Esophagus squamous epithelium (tissue), 5 donors: Measurements from ENCODE around the gene CREBBP. TPM values are rescaled to one million over a fixed set of nuclear protein-coding genes. Genes with fewer than 3 reads are reported as not detected.
A peak's percentile ranks its signal among the peaks of the same experiment; 100 is the strongest.

Experiments used
- DNase-seq: peaks from one replicate; lab custom pipeline; 2025; lab: John Stamatoyannopoulos, UW
- H3K27ac ChIP-seq, 4 donors: fragments of 200-600 bp; sonication (generic); one replicate each; pipeline ENCODE4 v1.5.1; 2016 to 2019; ENCODE audit warnings: mild to moderate bottlenecking in 1 of 4
- H3K27me3 ChIP-seq, 4 donors: fragments of 200-600 bp; sonication (generic); 1 replicate in 3 of 4; 2 replicates in 1 of 4; pipeline versions ENCODE4 v1.5.1 to v1.6.0; 2017 to 2021; ENCODE audit warnings: antibody characterized with exemption in 1 of 4
- H3K36me3 ChIP-seq, 3 donors: fragments of 200-600 bp; sonication (generic); one replicate each; pipeline ENCODE4 v1.5.1; 2016 to 2019
- H3K4me1 ChIP-seq, 3 donors: fragments of 200-600 bp; sonication (generic); one replicate each; pipeline ENCODE4 v1.5.1; 2017 to 2019
- H3K4me3 ChIP-seq, 4 donors: fragments of 200-600 bp; sonication (generic); 1 replicate in 3 of 4; 2 replicates in 1 of 4; pipeline ENCODE4 v1.5.1; 2016 to 2019; ENCODE audit warnings: mild to moderate bottlenecking in 2 of 4, moderate library complexity in 1 of 4
- H3K9me3 ChIP-seq, 3 donors: fragments of 200-600 bp; sonication (generic); one replicate each; pipeline ENCODE4 v1.5.1; 2016 to 2019
- POLR2A ChIP-seq, 4 donors: fragments of 450-650 bp; IDR thresholded peaks; one replicate each; pipeline ENCODE4 v1.6.1; 2017; ENCODE audit warnings: antibody characterized with exemption in 4 of 4, mild to moderate bottlenecking in 4 of 4, moderate library complexity in 3 of 4
- WGBS, 2 donors: methylation state at CpG; one replicate each; pipeline ENCODE4 v1.1.5; 2018; 5-methylcytosine and 5-hydroxymethylcytosine counted together
- intact Hi-C: fragments of 100-400 bp; cut with DNase I; formaldehyde crosslinking; loops from one replicate; pipeline ENCODE4 v1.15.0; 2022
- total RNA-seq, 4 donors: library from RNA; depleted of rRNA; stranded (reverse); fragments of >200 nt; gene quantifications; one replicate each; pipeline ENCODE4 v1.1.0, GENCODE V29; 2016
- TF ChIP-seq, protein P1 (sequence below), 6 experiments: fragments of 450-650 bp in 4 of 6; fragments of 200-600 bp in 2 of 6; sonication (generic) in 2 of 6; IDR thresholded peaks; one replicate each; pipeline ENCODE4 v1.5.1; 2016 to 2019; ENCODE audit warnings: antibody characterized with exemption in 6 of 6, mild to moderate bottlenecking in 4 of 6, moderate library complexity in 4 of 6
- donor health status: DM: yes; HTN: yes; CAD: no.

Gene CREBBP
- total RNA-seq, 4 donors from 2014 or later: 14.5 to 53.6 (median 37.5) TPM

DNA sequence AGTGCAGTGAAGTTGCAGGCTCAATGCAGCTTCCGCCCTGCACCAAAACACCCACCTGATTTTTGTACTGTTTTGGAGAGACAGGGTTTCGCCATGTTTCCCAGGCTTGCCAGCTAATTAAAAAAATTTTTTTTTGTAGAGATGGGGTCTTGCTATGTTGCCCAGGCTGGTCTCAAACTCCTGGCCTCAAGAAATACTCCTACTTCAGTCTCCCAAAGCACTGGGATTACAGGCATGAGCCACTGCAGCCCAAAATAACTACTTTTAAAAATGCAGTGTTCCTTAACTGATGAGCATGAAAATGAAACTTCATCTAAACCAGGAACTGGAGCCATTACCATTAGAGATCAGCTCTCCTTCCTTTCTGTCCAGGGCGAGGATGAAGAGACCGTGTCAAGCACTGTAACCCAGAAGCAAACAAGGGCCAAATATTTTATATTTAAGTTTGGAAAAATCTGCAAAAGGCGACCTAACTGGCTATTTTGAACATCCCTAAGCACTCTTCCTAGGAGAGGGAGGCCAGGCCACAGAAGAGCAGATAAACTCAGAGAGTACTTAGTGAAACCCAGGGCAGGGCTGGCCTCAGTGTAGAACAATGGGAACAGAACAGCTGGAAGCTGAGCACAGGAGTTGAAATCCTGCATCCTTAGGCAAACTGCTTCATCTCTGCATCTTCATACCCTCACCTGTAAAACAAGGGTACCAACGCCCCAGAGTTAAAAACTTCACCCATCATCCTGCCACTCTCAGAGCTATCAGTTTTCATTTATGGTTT, 24.0 kb downstream of the CREBBP start:
- Histone ChIP-seq H3K9me3 (no peaks in the 10 kb centered on the region), H3K27me3 (no peaks in the 10 kb centered on the region), H3K36me3 (peaks cover 0 to 10% (median 0%) of the 10 kb centered on the region in 3 donors), H3K4me3 (no peak overlapping the region), H3K4me1 (peaks cover 26 to 74% (median 46%) of the 10 kb centered on the region in 3 donors), H3K27ac (peak overlapping the region in 3 of 4 donors; percentile 36 to 63 (median 56))
- TF ChIP-seq POLR2A (IDR thresholded peaks at IDR 0.05): no peak
- TF ChIP-seq, protein P1, sequence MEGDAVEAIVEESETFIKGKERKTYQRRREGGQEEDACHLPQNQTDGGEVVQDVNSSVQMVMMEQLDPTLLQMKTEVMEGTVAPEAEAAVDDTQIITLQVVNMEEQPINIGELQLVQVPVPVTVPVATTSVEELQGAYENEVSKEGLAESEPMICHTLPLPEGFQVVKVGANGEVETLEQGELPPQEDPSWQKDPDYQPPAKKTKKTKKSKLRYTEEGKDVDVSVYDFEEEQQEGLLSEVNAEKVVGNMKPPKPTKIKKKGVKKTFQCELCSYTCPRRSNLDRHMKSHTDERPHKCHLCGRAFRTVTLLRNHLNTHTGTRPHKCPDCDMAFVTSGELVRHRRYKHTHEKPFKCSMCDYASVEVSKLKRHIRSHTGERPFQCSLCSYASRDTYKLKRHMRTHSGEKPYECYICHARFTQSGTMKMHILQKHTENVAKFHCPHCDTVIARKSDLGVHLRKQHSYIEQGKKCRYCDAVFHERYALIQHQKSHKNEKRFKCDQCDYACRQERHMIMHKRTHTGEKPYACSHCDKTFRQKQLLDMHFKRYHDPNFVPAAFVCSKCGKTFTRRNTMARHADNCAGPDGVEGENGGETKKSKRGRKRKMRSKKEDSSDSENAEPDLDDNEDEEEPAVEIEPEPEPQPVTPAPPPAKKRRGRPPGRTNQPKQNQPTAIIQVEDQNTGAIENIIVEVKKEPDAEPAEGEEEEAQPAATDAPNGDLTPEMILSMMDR (IDR thresholded peaks at IDR 0.05): no peak
- 78 to 87% methylated on average over 6 of the region's 6 CpGs for WGBS, 2 donors
- intact Hi-C loops: no loop called here
- no peak for DNase-seq

- 71 to 80% methylated on average over 15 to 19 of the region's 19 CpGs for WGBS, 2 donors
- Histone ChIP-seq H3K9me3 (no peaks in the 10 kb centered on the region), H3K36me3 (peaks cover 6 to 21% (median 6%) of the 10 kb centered on the region in 3 donors), H3K27me3 (no peaks in the 10 kb centered on the region), H3K4me3 (no peak overlapping the region), H3K27ac (peak overlapping the region in 1 of 4 donors; percentile 4), H3K4me1 (peaks cover 20 to 73% (median 44%) of the 10 kb centered on the region in 3 donors)
- intact Hi-C loops: no loop called here
- TF ChIP-seq, protein P1 (IDR thresholded peaks at IDR 0.05): no peak
- no peak for TF ChIP-seq POLR2A (IDR thresholded peaks at IDR 0.05)
- no peak for DNase-seq
Observed at GRCh38 chr16:3854750-3855541, 25.6 kb downstream of the CREBBP start.

DNA sequence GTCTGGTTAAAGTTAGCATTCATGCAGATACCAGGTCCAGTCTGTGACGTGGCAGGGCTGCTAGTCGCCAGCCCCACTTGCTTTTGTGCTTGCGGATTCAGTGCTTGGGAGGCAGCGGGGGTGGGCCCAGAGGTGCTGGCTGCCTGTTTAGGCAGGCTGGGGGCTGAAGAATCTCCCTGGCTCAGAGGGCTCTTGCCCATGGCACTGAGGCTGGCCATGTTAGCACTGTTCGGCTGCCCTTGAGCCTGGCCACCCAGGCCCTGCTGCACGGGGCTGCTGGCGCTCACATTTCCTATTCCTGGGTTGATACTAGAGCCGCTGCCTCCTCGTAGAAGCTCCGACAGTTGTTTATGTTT, 30.0 kb downstream of the CREBBP start:
- no peaks in the 10 kb centered on the region for H3K27me3 ChIP-seq
- no peak for DNase-seq

GRCh38 chr16:3849751-3850543, 30.6 kb downstream of the CREBBP start:
- peaks cover 9 to 52% (median 11%) of the 10 kb centered on the region in 3 donors for H3K36me3 ChIP-seq

More for the DNA sequence above, 30.0 kb downstream of the CREBBP start:
- H3K9me3 ChIP-seq: no peaks in the 10 kb centered on the region
- peaks cover 9 to 52% (median 11%) of the 10 kb centered on the region in 3 donors for H3K36me3 ChIP-seq
- H3K4me3 ChIP-seq: no peak overlapping the region
- intact Hi-C loops: no loop called here
- peak overlapping the region in 1 of 4 donors; percentile 25 for H3K27ac ChIP-seq
- TF ChIP-seq, protein P1 (IDR thresholded peaks at IDR 0.05): no peak
- no peak for TF ChIP-seq POLR2A (IDR thresholded peaks at IDR 0.05)
- H3K4me1 ChIP-seq: peaks cover 0 to 60% (median 19%) of the 10 kb centered on the region in 3 donors
- 86% methylated on average over 5 of the region's 10 CpGs; no CpG with 5 or more reads in 1 of the 2 donors for WGBS, 2 donors

More at GRCh38 chr16:3849751-3850543, 30.6 kb downstream of the CREBBP start:
- Histone ChIP-seq H3K4me3 (no peak overlapping the region), H3K9me3 (no peaks in the 10 kb centered on the region), H3K4me1 (peaks cover 0 to 60% (median 14%) of the 10 kb centered on the region in 3 donors), H3K27ac (peak overlapping the region in 1 of 4 donors; percentile 25), H3K27me3 (no peaks in the 10 kb centered on the region)
- intact Hi-C loops: no loop called here
- WGBS, 2 donors: 96 to 97% methylated on average over 10 to 17 of the region's 19 CpGs
- TF ChIP-seq, protein P1 (IDR thresholded peaks at IDR 0.05): no peak
- TF ChIP-seq POLR2A (IDR thresholded peaks at IDR 0.05): no peak
- no peak for DNase-seq
